ENCODE data around the gene EYS.
"Not testable (repeated sequence)": the region's sequence is repeated elsewhere in the genome, so short reads cannot be mapped to it uniquely, and the experiment has no call there.

The EYS gene

DNA sequence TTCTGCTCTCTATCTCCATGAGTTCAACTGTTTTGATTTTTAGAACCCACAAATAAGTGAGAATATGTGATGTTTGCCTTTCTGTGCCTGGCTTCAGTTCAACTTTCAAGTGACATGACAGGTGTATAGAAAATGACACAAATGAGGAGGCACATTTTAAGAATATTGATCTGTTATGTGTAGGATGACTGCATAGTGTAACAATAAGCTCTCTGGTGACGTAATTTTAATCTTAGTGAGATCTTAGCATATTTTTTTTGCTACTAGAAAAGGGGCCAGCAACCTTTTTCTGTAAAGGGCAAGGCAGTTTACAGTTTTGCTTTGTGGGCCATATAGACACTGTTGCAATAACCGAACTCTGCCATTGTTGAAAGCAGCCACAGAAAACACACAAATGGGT is 1941.2 kb downstream of the EYS start:
- Histone ChIP-seq H3K9me3 (ENCODE audit: control insufficient read depth, insufficient read depth, low read depth, low read length) (peaks cover 3% of the 10 kb centered on the region; the same call in 1 of the 2 replicates), H3K27ac (ENCODE audit: low read depth, low read length) (no peak overlapping the region), H3K9ac (ENCODE audit: low read length) (no peak overlapping the region), H3K4me3 (ENCODE audit: low read depth, low read length) (no peak overlapping the region), H3K4me1 (ENCODE audit: control insufficient read depth, insufficient read depth, low read length) (no peaks in the 10 kb centered on the region), H3K27me3 (ENCODE audit: control insufficient read depth, insufficient read depth, low read length) (no peaks in the 10 kb centered on the region), H3K36me3 (ENCODE audit: control insufficient read depth, insufficient read depth, low read length) (no peaks in the 10 kb centered on the region)

DNA sequence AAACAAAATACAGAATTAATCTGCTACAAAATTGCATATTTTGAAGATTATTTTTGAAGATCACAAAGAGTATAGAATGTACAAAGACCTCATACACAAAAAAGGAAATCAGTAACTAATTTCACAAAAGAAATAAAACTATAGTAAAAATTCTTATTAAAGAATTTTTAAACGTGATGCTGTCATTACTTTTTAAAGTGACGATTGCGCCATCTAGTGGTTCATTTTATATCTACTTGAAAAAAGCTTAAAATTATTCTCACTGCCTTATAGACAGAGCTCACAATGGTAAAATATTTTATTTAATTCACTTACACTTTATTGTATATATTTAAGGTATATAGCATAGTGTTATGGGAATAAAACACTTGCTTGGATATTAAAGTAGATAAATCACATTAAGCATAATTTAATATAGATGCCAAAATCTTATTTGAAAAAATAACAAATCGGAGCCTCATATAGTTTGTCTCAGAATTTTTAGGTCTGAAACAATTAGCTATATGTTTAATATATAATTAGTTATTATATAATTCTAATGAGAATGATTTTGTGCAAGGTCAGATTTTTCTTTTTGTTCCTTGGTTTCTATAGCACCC is 1942.6 kb downstream of the EYS start:
- no peak overlapping the region for H3K27ac ChIP-seq (ENCODE audit: low read depth, low read length)
- peaks cover 3% of the 10 kb centered on the region; the same call in 1 of the 2 replicates for H3K9me3 ChIP-seq (ENCODE audit: control insufficient read depth, insufficient read depth, low read depth, low read length)
- H3K4me3 ChIP-seq (ENCODE audit: low read depth, low read length), result no peak overlapping the region
- H3K9ac ChIP-seq (ENCODE audit: low read length), result no peak overlapping the region
- H3K4me1 ChIP-seq (ENCODE audit: control insufficient read depth, insufficient read depth, low read length), result no peaks in the 10 kb centered on the region
- H3K27me3 ChIP-seq (ENCODE audit: control insufficient read depth, insufficient read depth, low read length), result no peaks in the 10 kb centered on the region
- no peaks in the 10 kb centered on the region for H3K36me3 ChIP-seq (ENCODE audit: control insufficient read depth, insufficient read depth, low read length)

DNA sequence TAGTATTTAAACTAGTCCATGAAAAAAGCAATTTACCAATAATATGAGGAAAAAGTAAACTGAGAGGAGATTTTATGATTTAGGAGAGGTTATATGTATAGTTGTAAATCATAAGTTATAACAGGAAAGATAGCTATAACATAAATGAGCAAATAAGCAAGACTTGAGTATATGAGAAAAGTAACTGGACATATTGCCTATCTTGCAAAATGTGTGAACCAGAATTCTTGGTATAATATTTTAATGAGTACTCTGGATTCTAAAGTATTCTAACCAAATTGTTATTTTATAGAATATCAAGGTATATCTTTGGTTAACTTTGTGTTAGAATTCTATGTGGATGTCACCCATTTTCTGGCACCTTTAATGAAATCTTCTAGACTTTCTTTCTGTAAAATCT is 1946.8 kb downstream of the EYS start:
- Histone ChIP-seq H3K27me3 (ENCODE audit: control insufficient read depth, insufficient read depth, low read length) (no peaks in the 10 kb centered on the region), H3K36me3 (ENCODE audit: control insufficient read depth, insufficient read depth, low read length) (no peaks in the 10 kb centered on the region), H3K9ac (ENCODE audit: low read length) (no peak overlapping the region), H3K4me1 (ENCODE audit: control insufficient read depth, insufficient read depth, low read length) (no peaks in the 10 kb centered on the region), H3K4me3 (ENCODE audit: low read depth, low read length) (no peak overlapping the region), H3K9me3 (ENCODE audit: control insufficient read depth, insufficient read depth, low read depth, low read length) (peaks cover 9% of the 10 kb centered on the region), H3K27ac (ENCODE audit: low read depth, low read length) (no peak overlapping the region)

DNA sequence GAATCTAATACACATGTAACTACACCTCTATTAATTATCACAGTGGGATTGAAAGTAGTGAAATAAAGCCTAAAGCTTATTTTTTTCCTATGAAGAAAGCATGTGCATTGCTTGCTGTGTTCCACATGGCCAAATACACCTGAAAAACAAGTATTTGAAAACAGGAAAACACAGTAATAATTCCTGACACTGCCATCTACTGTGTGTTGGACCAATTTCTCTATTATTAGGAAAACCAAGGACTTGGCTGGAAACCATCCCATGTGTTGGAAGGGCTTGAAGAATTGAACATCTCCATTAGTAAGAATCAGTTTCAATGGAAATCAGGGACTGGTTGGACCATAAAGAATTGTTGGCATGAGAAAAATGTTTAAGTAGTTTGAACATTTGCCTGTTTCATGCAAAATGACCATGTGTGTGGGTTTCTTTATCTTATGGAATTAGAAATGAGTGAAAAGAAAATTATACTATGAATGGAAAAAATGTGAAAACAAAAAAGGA is 1947.4 kb downstream of the EYS start:
- Histone ChIP-seq H3K36me3 (ENCODE audit: control insufficient read depth, insufficient read depth, low read length) (no peaks in the 10 kb centered on the region), H3K4me3 (ENCODE audit: low read depth, low read length) (no peak overlapping the region), H3K4me1 (ENCODE audit: control insufficient read depth, insufficient read depth, low read length) (no peaks in the 10 kb centered on the region), H3K9ac (ENCODE audit: low read length) (no peak overlapping the region), H3K9me3 (ENCODE audit: control insufficient read depth, insufficient read depth, low read depth, low read length) (peaks cover 9% of the 10 kb centered on the region), H3K27me3 (ENCODE audit: control insufficient read depth, insufficient read depth, low read length) (no peaks in the 10 kb centered on the region), H3K27ac (ENCODE audit: low read depth, low read length) (no peak overlapping the region)

GRCh38 chr6:63757826-63758225 is 1949.2 kb downstream of the EYS start:
- Histone ChIP-seq H3K27me3 (ENCODE audit: control insufficient read depth, insufficient read depth, low read length) (no peaks in the 10 kb centered on the region), H3K4me1 (ENCODE audit: control insufficient read depth, insufficient read depth, low read length) (no peaks in the 10 kb centered on the region), H3K36me3 (ENCODE audit: control insufficient read depth, insufficient read depth, low read length) (no peaks in the 10 kb centered on the region), H3K9ac (ENCODE audit: low read length) (no peak overlapping the region), H3K4me3 (ENCODE audit: low read depth, low read length) (no peak overlapping the region), H3K9me3 (ENCODE audit: control insufficient read depth, insufficient read depth, low read depth, low read length) (peaks cover 9% of the 10 kb centered on the region), H3K27ac (ENCODE audit: low read depth, low read length) (no peak overlapping the region)

GRCh38 chr6:63757275-63757674 is 1949.8 kb downstream of the EYS start:
- H3K4me3 ChIP-seq (ENCODE audit: low read depth, low read length); H3K4me1 ChIP-seq (ENCODE audit: control insufficient read depth, insufficient read depth, low read length); H3K27ac ChIP-seq (ENCODE audit: low read depth, low read length); H3K9me3 ChIP-seq (ENCODE audit: control insufficient read depth, insufficient read depth, low read depth, low read length); H3K27me3 ChIP-seq (ENCODE audit: control insufficient read depth, insufficient read depth, low read length); H3K36me3 ChIP-seq (ENCODE audit: control insufficient read depth, insufficient read depth, low read length); H3K9ac ChIP-seq (ENCODE audit: low read length): not testable (repeated sequence)

GRCh38 chr6:63750400-63750799 is 1956.6 kb downstream of the EYS start:
- no peaks in the 10 kb centered on the region for H3K36me3 ChIP-seq (ENCODE audit: control insufficient read depth, insufficient read depth, low read length)
- no peaks in the 10 kb centered on the region for H3K4me1 ChIP-seq (ENCODE audit: control insufficient read depth, insufficient read depth, low read length)
- H3K4me3 ChIP-seq (ENCODE audit: low read depth, low read length), result no peak overlapping the region
- H3K9me3 ChIP-seq (ENCODE audit: control insufficient read depth, insufficient read depth, low read depth, low read length), result no peaks in the 10 kb centered on the region
- H3K27ac ChIP-seq (ENCODE audit: low read depth, low read length), result no peak overlapping the region
- H3K9ac ChIP-seq (ENCODE audit: low read length), result no peak overlapping the region
- no peaks in the 10 kb centered on the region for H3K27me3 ChIP-seq (ENCODE audit: control insufficient read depth, insufficient read depth, low read length)

DNA sequence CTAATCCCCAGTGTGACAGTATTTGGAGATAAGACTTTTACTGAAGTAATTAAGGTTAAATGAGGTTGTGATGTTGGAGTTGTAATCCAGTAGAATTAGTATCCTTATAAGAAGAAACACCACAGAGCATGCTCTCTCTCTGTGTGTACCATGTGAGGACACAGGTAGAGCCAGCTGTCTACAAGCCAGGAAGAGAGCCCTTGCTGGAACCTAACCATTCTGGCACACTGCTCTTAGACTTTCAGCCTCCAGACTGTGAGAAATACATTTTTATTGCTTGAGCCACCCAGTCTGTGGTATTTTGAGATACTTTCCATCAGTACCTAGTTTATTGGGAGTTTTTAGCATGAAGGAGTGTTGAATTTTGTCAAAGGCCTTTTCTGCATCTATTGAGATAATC is 1961.2 kb downstream of the EYS start:
- H3K27ac ChIP-seq (ENCODE audit: low read depth, low read length), result no peak overlapping the region
- H3K4me3 ChIP-seq (ENCODE audit: low read depth, low read length), result no peak overlapping the region
- H3K4me1 ChIP-seq (ENCODE audit: control insufficient read depth, insufficient read depth, low read length), result no peaks in the 10 kb centered on the region
- no peaks in the 10 kb centered on the region for H3K9me3 ChIP-seq (ENCODE audit: control insufficient read depth, insufficient read depth, low read depth, low read length)
- no peak overlapping the region for H3K9ac ChIP-seq (ENCODE audit: low read length)
- H3K36me3 ChIP-seq (ENCODE audit: control insufficient read depth, insufficient read depth, low read length), result no peaks in the 10 kb centered on the region
- no peaks in the 10 kb centered on the region for H3K27me3 ChIP-seq (ENCODE audit: control insufficient read depth, insufficient read depth, low read length)

GRCh38 chr6:63744810-63745209 is 1962.2 kb downstream of the EYS start:
- Histone ChIP-seq H3K27me3 (ENCODE audit: control insufficient read depth, insufficient read depth, low read length) (no peaks in the 10 kb centered on the region), H3K27ac (ENCODE audit: low read depth, low read length) (no peak overlapping the region), H3K4me1 (ENCODE audit: control insufficient read depth, insufficient read depth, low read length) (no peaks in the 10 kb centered on the region), H3K9me3 (ENCODE audit: control insufficient read depth, insufficient read depth, low read depth, low read length) (no peaks in the 10 kb centered on the region), H3K36me3 (ENCODE audit: control insufficient read depth, insufficient read depth, low read length) (no peaks in the 10 kb centered on the region), H3K4me3 (ENCODE audit: low read depth, low read length) (no peak overlapping the region), H3K9ac (ENCODE audit: low read length) (no peak overlapping the region)

GRCh38 chr6:63743691-63744090 is 1963.3 kb downstream of the EYS start:
- Histone ChIP-seq H3K4me3 (ENCODE audit: low read depth, low read length) (no peak overlapping the region), H3K9me3 (ENCODE audit: control insufficient read depth, insufficient read depth, low read depth, low read length) (no peaks in the 10 kb centered on the region), H3K27me3 (ENCODE audit: control insufficient read depth, insufficient read depth, low read length) (no peaks in the 10 kb centered on the region), H3K27ac (ENCODE audit: low read depth, low read length) (no peak overlapping the region), H3K4me1 (ENCODE audit: control insufficient read depth, insufficient read depth, low read length) (no peaks in the 10 kb centered on the region), H3K36me3 (ENCODE audit: control insufficient read depth, insufficient read depth, low read length) (no peaks in the 10 kb centered on the region), H3K9ac (ENCODE audit: low read length) (no peak overlapping the region)

DNA sequence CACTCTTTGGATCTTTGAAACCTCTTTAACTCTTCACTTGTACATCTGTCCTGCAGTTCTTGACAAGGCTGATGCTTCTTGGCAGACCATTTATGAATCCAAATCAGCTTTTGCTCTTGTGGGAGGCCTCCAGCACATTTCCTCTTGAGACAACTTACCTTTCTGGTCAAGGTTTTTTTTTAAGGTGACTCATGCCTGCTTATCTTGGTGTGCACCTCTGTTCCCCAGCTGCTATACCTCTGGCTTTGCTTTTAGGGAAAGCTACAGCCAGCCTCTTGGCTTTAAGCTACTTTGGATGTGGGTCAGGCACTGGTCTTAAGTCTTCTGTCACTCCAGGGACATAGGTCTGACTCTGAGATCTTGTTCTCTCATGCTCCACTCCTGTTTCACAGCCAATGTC is 1965.0 kb downstream of the EYS start:
- no peak overlapping the region for H3K9ac ChIP-seq (ENCODE audit: low read length)
- H3K27ac ChIP-seq (ENCODE audit: low read depth, low read length), result no peak overlapping the region
- no peaks in the 10 kb centered on the region for H3K27me3 ChIP-seq (ENCODE audit: control insufficient read depth, insufficient read depth, low read length)
- no peaks in the 10 kb centered on the region for H3K9me3 ChIP-seq (ENCODE audit: control insufficient read depth, insufficient read depth, low read depth, low read length)
- H3K36me3 ChIP-seq (ENCODE audit: control insufficient read depth, insufficient read depth, low read length), result no peaks in the 10 kb centered on the region
- H3K4me3 ChIP-seq (ENCODE audit: low read depth, low read length), result no peak overlapping the region
- no peaks in the 10 kb centered on the region for H3K4me1 ChIP-seq (ENCODE audit: control insufficient read depth, insufficient read depth, low read length)

- Histone ChIP-seq H3K9me3 (ENCODE audit: control insufficient read depth, insufficient read depth, low read depth, low read length) (no peaks in the 10 kb centered on the region), H3K27ac (ENCODE audit: low read depth, low read length) (no peak overlapping the region), H3K9ac (ENCODE audit: low read length) (no peak overlapping the region), H3K4me1 (ENCODE audit: control insufficient read depth, insufficient read depth, low read length) (no peaks in the 10 kb centered on the region), H3K27me3 (ENCODE audit: control insufficient read depth, insufficient read depth, low read length) (no peaks in the 10 kb centered on the region), H3K4me3 (ENCODE audit: low read depth, low read length) (no peak overlapping the region), H3K36me3 (ENCODE audit: control insufficient read depth, insufficient read depth, low read length) (no peaks in the 10 kb centered on the region)
Measured at GRCh38 chr6:63740709-63741108, 1966.3 kb downstream of the EYS start.
